NCI-H2171 (cell line): ENCODE data around the gene CCDC8.
"Not testable (repeated sequence)": the region's sequence is repeated elsewhere in the genome, so short reads cannot be mapped to it uniquely, and the experiment has no call there.

ENCODE experiments used
- DNase-seq: peaks from one replicate; lab custom pipeline; 2025; lab: John Stamatoyannopoulos, UW

Gene CCDC8

GRCh38 chr19:46413262-46414031 is at the start of gene CCDC8:
CCDC8 (minus strand) TSS chr19:46413564; CDS start chr19:46412810, 754 bp downstream.
- peak; percentile 91 for DNase-seq

- peak; percentile 86 for DNase-seq
These were observed 48.2 kb upstream of the CCDC8 start for GRCh38 chr19:46461537-46461936.

GRCh38 chr19:46460981-46461380 is 47.6 kb upstream of the CCDC8 start:
- DNase-seq, result no peak

GRCh38 chr19:46460055-46460454 is 46.7 kb upstream of the CCDC8 start:
- DNase-seq, result no peak

- DNase-seq, result no peak
These were observed 43.6 kb upstream of the CCDC8 start for GRCh38 chr19:46456930-46457329.

- no peak for DNase-seq
These were observed 40.9 kb upstream of the CCDC8 start for GRCh38 chr19:46454244-46454643.

GRCh38 chr19:46453661-46454060 is 40.3 kb upstream of the CCDC8 start:
- DNase-seq, result no peak

GRCh38 chr19:46452186-46452585 is 38.8 kb upstream of the CCDC8 start:
- DNase-seq, result no peak

- peak; percentile 69 for DNase-seq
These were observed 38.0 kb upstream of the CCDC8 start for GRCh38 chr19:46451352-46451751.

- DNase-seq, result no peak
These were observed 37.4 kb upstream of the CCDC8 start for GRCh38 chr19:46450737-46451136.

GRCh38 chr19:46449228-46449627 is 35.9 kb upstream of the CCDC8 start:
- no peak for DNase-seq

- DNase-seq, result no peak
These were observed 35.2 kb upstream of the CCDC8 start for GRCh38 chr19:46448601-46449000.

GRCh38 chr19:46447824-46448223 is 34.5 kb upstream of the CCDC8 start:
- DNase-seq, result no peak

GRCh38 chr19:46447006-46447405 is 33.6 kb upstream of the CCDC8 start:
- DNase-seq, result no peak

GRCh38 chr19:46446021-46446420 is 32.7 kb upstream of the CCDC8 start:
- no peak for DNase-seq

- no peak for DNase-seq
These were observed 29.6 kb upstream of the CCDC8 start for GRCh38 chr19:46442808-46443450.

GRCh38 chr19:46441866-46442265 is 28.5 kb upstream of the CCDC8 start:
- DNase-seq, result no peak

- not testable (repeated sequence) for DNase-seq
These were observed 22.3 kb upstream of the CCDC8 start for GRCh38 chr19:46435689-46436088.

GRCh38 chr19:46435009-46435408 is 21.6 kb upstream of the CCDC8 start:
- DNase-seq, result no peak

- not testable (repeated sequence) for DNase-seq
These were observed 20.1 kb upstream of the CCDC8 start for GRCh38 chr19:46433470-46433869.

- DNase-seq, result no peak
These were observed 18.5 kb upstream of the CCDC8 start for GRCh38 chr19:46431824-46432223.

GRCh38 chr19:46429999-46430398 is 16.6 kb upstream of the CCDC8 start:
- DNase-seq, result no peak
